A673 (cell line): ENCODE results near the gene LRRC32.
"Not testable (repeated sequence)": the region's sequence is repeated elsewhere in the genome, so short reads cannot be mapped to it uniquely, and the experiment has no call there.

Source experiments
- CTCF ChIP-seq: fragments of 300-800, 200-600 bp; sonication (generic); conservative IDR thresholded peaks from 2 replicates; pipeline ENCODE4 v1.5.1; 2017; ENCODE audit warnings: low read depth, mild to moderate bottlenecking, antibody characterized with exemption, low read length, moderate library complexity, mixed read lengths
- EZH2 ChIP-seq: fragments of 200-600 bp; sonication (generic); IDR thresholded peaks from 2 replicates; pipeline ENCODE4 v1.6.1; 2017; ENCODE audit warnings: borderline replicate concordance, low read depth, mild to moderate bottlenecking, mixed read lengths, antibody characterized with exemption, low read length; ENCODE audit not compliant: poor library complexity, severe bottlenecking

- not testable (repeated sequence) for TF ChIP-seq CTCF, EZH2
Observed at GRCh38 chr11:76608228-76608627, 62.3 kb downstream of the LRRC32 start.
